NOMO-1 (cell line): ENCODE data around the gene TBC1D10A.
A peak's percentile ranks its signal among the peaks of the same experiment; 100 is the strongest.

Source experiments
- DNase-seq, 2 experiments: peaks; one replicate each; lab custom pipeline; 2025; ENCODE audit not compliant: unreplicated experiment in 2 of 2; lab: John Stamatoyannopoulos, UW

Gene TBC1D10A

DNA sequence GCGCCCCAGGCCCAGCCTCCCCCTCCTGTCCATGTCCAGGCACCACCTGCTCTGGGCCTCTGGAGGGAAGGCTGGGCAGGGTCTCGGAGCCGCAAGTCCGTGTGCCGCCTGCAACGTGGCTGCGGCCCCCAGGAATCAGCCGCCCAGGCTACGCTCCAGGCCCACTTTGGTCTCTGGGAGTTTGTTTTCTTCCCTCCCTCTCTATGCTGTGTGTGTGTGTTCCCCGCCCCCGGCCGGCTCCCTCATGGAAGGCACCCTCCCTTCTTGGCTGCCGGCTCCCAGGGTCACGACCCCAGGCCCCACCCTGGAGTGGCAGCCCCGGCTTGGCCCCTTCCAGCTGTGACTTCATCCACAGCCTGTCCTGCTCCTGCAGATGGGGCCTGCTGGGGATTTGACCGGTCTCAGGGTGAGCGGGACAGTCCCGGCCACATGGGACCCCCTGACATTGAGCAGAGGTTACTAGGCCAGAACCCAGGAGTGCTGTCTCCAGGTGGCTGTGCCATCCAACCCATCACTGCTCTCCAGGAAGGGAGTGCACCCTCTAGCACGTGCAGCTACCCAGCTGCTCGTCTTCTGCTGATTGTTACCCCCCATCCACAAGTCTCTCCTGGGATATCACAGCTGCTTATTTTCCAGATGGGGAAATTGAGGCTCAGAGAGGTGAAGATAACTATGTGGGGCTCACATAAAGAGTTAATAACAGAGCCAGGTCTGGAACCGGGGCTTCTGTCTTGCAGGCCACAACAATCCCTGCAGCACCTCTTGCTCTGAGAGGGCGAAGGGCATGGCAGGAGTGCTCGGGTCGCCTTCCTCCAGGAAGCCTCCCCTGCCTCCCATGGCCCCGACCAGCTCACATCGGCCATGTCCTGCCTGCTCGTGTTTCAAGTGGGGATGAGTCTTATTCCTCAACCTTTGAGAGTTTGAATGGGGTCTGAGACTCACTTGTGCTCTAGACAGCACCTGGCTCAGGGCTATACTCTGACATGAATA is 77.4 kb downstream of the TBC1D10A start:
- no peak for DNase-seq

DNA sequence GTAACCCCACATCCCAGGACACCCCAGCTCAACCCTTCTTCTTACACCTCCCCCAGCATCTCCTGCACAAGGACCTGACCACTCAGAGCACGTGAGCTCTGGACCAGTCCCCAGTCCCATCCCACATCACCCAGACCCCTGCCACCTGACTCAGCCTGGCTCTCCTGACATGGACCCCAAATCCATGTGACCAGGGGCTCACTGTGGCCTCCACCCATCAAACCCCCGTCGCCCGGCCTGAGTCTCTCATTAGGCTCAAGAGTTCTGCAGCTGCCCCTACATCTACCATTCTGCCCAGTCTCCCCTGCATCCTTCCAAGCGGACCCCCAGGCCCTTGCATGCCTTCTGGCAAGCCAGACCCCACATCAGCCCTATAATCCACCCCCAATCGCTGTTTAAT is 78.3 kb downstream of the TBC1D10A start:
- DNase-seq, result no peak

DNA sequence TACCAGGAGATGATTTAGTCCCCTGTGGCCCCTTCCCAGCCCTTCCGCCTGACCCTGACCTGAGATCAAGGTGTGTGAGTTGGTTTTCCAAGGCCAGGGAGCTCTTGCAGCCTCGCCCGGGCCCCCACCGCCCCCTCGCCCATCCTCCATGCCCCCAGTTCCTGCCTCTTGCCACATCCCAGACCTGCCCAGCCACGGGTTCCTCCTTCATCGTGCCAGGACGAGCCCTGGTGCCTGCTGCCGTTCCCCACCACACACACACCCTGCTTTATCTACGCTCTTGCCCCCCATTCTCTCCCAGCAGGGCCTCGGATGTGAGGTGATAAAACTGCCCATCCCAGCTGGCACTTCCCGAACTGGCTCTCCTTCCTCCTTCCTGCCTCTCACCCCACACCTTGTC is 78.8 kb downstream of the TBC1D10A start:
- no peak for DNase-seq

DNA sequence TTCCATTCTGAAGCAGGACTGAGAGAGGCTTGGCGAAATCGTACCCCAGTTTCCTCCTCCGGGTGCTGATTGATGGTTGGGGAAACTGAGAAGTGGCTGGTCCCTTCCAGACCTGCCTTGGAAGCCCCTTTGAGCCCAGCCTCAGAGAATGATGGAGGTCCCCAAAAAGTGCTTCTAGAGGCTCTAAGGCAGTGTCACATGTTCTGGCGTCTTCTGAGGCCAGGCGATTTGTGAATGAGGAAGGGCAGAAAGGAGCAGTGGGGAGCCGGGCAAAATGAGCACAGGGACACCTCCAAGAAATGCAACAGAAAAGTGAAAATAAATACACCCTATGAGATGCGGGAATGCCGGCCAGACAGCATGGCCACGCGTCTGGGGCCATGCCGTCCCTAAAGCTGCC is 79.2 kb downstream of the TBC1D10A start:
- DNase-seq, result no peak

DNA sequence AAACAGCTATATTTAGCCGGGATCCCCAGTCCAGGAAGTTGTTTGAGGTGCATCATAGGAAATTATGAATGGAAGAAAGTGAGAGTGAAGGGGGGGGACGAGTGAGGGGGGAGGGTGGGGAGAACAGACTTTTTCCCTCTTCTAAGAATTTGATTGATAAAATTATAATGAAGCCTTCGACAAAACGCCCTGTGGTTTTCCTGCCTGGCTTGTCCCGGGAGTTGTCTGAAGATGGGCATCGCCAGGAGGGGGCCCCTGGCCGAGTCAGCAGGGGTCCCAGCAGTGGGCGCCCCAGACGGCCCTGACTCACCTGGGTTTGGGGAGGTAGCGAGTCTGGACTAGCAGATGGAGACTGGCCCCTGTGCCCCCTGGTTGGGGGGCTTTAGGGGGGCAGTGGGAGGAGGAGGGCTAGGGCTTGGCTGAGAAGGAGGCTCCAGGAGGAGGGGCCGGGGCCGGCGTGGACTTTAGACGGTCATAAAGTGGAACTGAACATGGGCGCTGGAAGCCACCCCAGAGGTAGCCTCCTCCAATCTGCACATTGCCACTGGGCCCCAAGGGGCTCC is 79.8 kb downstream of the TBC1D10A start:
- DNase-seq, result no peak

DNA sequence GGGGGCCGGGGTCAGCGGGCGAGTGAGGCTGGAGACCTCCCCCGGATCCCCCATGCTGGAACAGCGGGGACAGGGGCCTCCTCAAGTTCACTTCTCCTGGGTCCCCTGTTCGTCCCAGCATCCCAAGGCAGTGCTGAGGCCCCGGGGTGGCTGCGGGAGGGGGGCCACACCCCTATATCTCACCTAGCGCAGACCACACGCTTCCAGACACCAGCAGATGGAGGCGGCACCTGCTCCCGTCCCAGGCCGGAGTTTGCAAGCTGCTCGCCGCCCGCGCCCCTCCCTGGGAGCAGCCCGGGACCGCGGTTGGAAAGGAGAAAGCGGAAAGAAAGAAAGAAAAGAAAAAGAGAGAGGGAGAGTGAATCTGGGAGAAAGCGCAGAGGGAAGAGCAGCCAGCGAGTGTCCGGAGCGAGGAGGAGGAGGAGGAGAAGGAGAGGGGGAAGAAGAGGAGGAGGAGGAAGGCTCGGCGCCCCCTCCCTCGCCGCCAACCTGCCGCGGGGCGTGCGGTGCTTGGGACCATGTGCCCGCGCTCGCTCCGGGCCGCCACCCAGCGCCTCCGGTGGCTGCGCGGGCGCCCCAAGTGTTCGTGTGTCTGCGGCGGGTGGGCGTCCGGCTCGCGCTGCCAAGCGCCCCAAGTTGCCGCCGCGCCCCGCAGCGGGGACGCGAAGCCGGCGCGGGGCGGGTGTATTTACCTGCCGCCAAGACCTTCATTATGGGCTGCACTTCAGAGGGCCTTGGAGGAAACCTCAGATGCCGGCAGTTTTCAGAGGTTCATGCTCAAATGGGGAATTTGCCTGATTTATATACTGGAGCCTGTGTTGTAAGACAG is 80.5 kb downstream of the TBC1D10A start, which contains the start of gene LIF:
TSS of gene LIF (minus strand) at position 775 of the 829 bp plus-strand sequence. CDS start at position 711, 64 bp downstream.
- peak; percentile 24 to 52 for DNase-seq

DNA sequence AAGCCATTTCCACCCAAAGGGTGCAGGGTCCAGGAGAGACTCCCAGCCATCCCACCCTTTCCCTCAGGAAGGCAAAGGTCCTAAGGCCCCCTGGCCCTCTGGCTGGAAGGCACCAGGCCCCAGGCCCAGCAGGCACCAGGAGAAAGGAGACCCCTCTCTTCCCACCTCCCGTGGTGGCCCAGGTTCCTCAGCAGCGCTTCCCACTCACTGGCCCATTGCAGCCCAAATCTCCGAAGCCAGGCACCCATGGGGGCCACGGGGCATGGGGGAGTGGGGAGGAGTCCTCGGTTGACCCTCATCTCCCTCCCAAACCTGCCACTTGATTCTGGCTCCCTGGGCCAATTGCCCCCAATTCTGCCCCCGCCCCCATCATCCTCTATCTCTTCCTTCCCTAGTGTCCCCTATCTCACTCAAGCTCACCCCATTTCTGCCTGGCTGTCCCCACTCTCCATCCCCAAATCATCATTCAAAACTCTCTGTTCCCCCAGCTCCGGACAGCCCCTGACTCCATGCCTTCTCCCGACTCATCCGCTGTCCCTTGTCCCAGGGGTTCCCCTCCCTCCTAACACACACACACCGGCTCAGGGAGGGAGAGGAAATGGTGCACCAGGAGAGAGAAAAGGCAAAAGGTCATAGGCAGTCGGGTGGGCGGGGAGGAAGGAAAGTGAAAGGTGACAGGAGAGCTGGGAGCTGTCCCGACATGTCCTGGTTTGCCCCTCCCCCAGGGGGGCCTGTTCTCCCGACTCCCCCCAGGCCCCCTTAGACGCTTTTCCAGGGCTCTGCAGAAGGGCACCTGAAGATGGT is 81.4 kb downstream of the TBC1D10A start:
- DNase-seq, result no peak

DNA sequence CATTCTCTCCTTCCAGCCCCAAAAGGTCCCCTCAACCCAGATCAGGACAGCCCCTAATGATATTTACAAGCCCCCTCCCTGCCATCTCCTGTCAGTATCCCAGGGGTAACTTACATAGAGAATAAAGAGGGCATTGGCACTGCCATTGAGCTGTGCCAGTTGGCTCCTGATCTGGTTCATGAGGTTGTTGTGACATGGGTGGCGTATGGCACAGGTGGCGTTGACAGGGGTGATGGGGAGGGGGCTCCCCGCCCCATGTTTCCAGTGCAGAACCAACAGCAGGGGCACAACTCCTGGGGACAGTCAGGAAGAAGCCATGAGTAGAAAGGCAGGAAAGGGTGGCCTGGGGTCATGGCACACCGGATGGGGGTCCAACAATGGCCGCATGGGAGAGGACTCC is 82.1 kb downstream of the TBC1D10A start:
- no peak for DNase-seq

DNA sequence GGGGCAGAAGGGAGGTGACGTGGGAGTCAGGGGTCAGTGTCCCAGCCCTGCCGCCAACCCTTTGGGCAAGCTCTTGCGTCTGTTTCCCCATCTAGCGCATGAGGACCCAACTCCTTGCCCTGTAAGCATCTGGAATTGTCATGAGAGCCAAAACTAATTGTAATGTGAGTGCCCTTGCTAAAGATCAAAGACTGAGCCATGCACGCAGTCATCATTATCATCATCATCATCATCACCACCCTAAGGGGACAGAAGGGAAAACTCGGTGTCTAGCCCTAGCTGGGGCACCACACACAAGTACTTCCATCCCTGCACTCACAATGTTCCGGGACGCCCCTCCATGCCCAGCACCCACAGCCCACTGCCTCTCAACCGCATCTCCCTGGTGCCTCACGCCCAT is 82.7 kb downstream of the TBC1D10A start:
- DNase-seq, result no peak

DNA sequence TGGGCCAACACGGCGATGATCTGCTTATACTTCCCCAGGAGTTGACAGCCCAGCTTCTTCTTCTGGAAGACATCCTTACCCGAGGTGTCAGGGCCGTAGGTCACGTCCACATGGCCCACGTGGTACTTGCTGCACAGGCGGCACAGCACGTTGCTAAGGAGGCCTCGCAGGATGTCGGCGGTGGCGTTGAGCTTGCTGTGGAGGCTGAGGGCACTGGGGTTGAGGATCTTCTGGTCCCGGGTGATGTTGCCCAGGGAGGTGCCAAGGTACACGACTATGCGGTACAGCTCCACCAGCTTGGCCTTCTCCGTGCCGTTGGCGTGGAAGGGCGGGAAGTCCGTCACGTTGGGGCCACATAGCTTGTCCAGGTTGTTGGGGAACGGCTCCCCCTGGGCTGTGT is 83.1 kb downstream of the TBC1D10A start:
- DNase-seq, result no peak
